NCI-H2029 (cell line): ENCODE measurements around the gene FAM162A.
A peak's percentile ranks its signal among the peaks of the same experiment; 100 is the strongest.

Source experiments
- DNase-seq: peaks from one replicate; lab custom pipeline; 2025; lab: John Stamatoyannopoulos, UW

The FAM162A gene

GRCh38 chr3:122387709-122388108, 3.7 kb downstream of the FAM162A start:
- DNase-seq = no peak

- no peak for DNase-seq
Measured at GRCh38 chr3:122389197-122389596, 5.2 kb downstream of the FAM162A start.

- DNase-seq = no peak
Measured at GRCh38 chr3:122389892-122390291, 5.9 kb downstream of the FAM162A start.

DNA sequence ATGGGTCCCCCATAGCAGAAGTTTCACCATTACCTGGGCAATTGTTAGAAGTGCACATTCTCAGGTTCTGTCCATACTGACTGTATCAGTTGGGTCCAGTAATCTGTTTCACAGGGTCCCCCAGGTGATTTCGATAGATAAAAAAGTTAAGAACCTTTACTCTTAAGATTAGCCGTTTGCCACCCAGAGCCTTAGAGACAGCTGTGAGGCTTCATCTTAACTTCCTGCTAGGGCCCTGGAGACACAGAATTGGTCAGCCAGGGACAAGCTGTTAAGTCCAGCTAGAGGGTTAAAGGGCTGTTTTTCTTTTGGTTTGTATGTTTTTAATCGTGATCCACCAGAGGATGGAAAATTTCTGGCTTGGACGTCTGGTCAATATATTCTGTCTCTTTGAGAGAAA, 6.7 kb downstream of the FAM162A start:
- no peak for DNase-seq

GRCh38 chr3:122391681-122392446, 7.9 kb downstream of the FAM162A start:
- no peak for DNase-seq

DNA sequence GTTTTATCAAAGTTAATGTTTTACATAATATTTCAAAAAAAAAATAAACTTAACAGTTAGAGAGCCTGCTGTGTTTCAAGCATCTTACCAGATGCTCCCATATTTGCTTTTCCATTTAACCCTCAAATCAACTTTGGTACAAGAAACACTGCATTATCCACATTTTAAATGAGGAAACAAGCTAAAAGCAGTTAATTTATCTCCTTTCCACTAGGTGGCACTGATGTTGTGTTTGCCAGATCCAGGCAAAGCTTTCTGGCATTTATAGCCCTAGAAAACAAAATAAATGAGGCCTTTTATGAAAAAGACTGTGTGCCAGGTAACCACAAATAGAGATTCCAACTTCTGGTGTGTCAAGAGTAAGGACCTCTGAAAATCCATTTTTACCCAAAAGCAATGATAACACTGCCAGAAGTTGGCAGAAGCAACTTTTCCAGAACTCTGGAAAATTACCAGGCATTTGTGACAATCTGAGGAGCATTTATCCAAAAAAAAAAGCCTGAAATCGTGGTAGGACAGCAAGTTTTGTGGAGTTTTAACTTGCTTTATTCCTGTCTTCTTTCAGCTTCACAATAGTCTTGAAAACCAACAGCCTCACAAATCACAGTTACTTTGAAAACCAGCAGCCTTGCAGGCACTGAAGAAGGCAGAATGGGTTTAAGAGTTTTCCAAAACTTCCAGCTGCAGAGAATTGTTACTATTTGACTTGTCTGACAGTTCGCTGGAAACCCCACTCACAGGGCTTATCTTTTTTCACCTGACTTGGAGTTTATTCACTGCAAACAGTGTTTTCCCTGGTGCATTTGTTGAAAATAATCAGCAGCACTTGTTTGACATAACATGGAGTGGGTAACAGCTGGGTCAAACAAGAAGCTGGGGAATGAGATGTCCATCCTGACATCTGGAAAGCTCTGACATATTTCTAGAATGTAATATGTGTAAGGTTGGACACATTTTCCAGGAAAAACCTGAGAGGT, 9.2 kb downstream of the FAM162A start:
- DNase-seq = peak; percentile 33

DNA sequence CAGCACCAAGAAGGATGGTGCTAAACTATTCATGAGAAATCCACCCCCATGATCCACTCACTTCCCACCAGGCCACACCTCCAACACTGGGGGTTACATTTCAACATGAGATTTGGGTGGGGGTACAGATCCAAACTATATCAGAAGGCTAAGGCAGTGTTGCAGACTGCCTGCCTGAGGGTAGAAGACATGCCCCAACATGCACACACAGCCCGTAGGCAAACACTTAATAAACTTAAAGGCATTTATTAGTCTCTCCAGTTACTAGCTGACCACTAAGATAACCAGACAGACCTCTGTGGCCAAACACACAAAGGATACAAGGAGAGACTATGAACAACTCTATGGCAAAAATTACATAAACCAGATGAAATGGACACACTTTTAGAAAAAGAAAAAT, 10.2 kb downstream of the FAM162A start:
- no peak for DNase-seq

- DNase-seq = no peak
Measured at GRCh38 chr3:122395582-122395981, 11.6 kb downstream of the FAM162A start.

- DNase-seq = no peak
Measured at GRCh38 chr3:122396511-122396910, 12.5 kb downstream of the FAM162A start.

DNA sequence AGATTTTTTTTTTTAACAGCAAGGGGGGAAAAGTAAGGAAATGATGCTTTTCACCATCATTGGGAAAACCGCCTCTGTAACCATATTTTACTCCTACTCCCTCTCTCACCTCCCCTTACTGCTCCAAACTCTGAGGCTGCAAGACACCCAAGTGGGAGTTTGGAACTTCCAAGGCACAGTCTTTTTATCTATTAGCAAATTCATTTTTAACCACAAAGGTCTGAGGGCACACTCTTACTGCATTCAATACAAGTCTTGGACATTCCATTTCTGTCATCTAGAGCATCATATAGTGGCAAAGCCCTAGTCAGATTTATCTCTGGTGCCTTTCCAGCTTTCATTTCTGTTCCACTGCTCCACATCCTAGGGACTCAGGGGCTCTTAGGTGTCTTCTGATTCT, 13.2 kb downstream of the FAM162A start:
- no peak for DNase-seq

DNA sequence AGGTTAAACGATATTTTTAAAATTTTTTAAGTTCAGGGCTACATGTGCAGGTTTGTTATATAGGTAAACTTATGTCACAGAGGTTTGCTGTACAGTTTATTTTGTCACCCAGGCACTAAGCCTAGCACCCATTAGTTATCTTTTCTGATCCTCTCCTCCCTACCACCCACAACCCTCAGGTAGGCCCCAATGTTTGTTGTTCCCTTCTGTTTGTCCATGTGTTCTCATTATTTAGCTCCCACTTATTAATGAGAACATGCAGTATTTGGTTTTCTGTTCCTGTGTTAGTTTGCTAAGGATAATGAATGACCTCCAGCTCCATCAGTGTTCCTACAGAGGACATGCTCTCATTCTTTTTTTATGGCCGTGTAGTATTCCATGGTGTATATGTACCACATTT, 14.9 kb downstream of the FAM162A start:
- DNase-seq = no peak

DNA sequence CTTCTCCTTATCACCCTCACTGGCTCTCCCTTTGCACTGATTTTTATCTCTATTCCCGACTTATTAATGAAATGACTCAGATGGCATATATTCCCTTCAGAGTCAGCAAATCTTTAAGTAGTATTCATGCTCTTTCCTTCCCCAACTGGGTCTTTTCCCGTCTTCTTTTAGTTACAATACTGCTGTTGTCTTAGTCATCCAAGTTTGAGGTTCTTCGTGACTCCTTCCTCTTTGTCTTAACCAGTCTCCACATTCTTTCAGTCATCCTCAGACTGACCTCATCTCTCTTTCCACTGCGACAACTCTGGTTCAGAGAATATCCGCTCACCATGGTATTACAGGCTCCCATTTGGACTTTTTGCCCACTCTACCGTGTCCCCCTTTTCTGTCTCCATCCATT, 19.5 kb downstream of the FAM162A start:
- no peak for DNase-seq

GRCh38 chr3:122405015-122405414, 21.0 kb downstream of the FAM162A start:
- DNase-seq = no peak

GRCh38 chr3:122406198-122406597, 22.2 kb downstream of the FAM162A start:
- no peak for DNase-seq

DNA sequence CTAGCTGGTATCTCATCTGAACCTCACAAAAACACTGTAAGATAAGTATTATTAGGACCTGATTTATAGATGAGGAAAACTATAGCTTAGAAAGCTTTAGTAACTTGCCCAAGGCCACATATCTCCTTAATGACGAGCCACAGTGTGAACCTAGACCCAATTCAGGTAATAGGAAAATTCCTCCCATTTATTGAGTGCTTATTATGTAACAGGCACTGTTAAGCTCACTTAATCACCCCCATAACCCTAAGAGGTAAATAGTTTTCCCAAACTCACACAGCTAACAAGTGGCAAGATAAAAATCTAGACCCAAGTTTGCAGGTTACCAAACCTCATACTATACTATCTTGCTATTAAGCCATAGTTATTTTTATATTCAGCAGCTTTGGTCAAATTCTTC, 24.0 kb downstream of the FAM162A start:
- DNase-seq = no peak

DNA sequence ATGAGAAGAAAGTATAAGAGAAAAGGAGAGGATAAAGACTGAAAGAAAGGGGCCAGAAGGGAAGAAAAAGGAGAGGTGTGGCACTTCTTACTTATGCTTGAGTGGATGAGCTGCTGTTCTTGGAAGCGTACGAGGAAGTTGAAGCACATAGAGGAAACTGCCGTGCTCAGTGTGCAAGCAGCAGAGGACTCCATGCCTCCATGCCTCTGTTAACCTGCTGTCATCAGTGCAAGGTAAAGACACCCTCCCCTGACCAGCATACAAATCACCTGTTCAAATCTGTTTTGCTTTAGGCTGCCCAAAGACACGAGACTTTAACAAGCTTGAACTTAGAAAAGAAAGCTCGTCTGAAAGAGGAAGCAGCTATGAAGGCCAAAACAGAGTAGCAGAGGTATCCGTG, 25.5 kb downstream of the FAM162A start:
- DNase-seq = no peak

DNA sequence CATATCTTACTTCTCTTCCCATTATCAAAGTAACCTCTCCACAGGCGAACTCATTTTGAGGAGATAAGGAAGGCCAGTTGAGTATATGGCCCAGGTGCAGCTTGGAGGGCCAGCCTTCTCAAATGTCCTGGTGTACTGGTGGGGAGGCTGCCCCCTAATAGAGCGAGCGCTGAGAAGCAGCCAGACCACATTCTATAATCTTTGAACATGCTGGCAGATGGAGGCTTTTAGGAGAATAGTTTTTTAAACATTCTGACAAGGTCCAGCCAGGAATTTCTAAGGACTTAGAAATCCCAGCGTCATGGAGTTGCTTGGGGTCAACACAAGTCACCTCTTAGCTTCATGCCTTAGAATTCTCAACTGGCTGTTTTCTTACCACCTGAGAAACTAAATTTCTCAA, 26.1 kb downstream of the FAM162A start:
- no peak for DNase-seq

DNA sequence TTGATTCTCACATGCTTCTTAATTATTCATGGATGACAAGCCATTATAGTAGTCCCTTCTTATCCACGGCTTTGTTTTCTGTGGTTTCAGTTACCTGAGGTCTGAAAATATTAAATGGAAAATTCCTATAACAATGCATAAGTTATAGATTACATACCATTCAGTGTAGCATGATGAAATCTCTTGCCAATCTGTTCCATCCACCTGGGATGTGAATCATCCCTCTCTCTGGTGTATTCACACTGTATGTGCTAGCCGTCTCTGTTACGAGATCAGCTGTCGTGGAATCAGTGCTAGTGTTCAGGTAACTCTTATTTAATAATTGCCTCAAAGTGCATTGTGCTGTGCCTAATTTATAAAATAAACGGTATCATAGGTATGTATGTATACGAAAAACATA, 26.7 kb downstream of the FAM162A start:
- DNase-seq = no peak

DNA sequence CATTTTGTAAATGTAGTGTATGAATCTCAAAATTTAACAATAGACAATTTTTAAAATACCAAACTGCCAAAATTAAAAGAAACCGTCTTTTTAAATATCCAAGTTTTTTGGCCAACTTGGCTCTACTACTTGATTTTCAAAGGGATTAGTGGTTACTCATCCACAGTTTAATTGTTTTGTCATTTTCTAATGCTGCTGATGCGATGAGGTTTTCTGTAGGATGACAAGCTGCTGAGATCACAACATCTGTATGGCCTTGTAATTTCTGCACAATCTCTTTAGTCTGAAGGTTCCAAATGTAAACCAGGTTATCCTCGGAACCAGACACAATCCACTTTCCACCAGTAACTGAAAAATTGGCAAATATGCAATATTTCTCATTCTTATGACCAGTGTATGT, 30.4 kb downstream of the FAM162A start:
- no peak for DNase-seq

GRCh38 chr3:122415104-122415744, 31.2 kb downstream of the FAM162A start:
- DNase-seq = no peak

GRCh38 chr3:122415762-122416654, 32.0 kb downstream of the FAM162A start, which contains the start of gene WDR5B:
WDR5B (minus strand) TSS chr3:122416062; CDS start chr3:122415528, 534 bp downstream.
- DNase-seq = no peak
